ENCODE data around the gene RETREG3.

Gene RETREG3

DNA sequence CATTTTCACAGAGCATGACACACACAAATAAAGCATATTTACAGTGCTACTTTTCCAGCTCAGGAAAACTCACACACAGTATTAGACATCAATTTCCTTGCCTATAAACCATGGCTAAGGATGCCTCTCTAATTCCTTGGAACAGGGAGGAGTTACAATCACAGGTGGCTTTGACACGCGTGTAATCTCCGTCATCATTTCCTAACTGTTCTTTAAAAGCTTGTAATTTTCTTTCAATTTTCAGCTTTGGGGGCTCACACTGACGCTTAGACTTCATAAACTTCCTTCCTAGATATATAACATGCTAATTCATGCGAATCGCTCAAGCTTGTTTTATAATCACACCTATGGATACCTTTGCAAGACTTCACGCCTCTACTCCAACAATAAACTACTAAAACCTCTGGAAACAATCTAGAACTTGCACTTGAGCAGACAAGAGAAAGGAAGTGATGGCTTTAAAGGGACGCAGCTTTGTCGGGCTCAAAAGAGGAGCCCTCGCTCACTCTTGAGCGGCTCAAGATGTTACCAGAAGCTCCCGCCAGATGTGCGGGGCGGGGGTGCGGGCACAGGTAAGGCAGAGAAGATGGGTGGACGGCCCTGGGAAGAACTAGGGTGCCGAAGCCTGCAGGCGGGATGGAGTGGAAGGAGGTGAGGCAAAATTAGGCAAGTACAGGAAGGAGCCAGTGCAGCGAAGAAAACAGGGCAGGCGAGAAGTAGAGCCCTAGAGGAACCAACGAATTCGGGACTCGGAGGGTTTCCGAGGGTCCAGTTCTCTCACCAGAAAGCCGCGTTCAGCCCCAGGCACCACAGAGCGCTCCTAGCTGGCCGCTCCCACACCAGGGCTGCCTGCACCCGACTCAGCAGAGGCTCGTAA lies 631 bp downstream of the RETREG3 start:
- peak overlapping the region; percentile 99 for H3K4me3 ChIP-seq (ENCODE audit: low read depth, low read length)
- TF ChIP-seq, protein P1, sequence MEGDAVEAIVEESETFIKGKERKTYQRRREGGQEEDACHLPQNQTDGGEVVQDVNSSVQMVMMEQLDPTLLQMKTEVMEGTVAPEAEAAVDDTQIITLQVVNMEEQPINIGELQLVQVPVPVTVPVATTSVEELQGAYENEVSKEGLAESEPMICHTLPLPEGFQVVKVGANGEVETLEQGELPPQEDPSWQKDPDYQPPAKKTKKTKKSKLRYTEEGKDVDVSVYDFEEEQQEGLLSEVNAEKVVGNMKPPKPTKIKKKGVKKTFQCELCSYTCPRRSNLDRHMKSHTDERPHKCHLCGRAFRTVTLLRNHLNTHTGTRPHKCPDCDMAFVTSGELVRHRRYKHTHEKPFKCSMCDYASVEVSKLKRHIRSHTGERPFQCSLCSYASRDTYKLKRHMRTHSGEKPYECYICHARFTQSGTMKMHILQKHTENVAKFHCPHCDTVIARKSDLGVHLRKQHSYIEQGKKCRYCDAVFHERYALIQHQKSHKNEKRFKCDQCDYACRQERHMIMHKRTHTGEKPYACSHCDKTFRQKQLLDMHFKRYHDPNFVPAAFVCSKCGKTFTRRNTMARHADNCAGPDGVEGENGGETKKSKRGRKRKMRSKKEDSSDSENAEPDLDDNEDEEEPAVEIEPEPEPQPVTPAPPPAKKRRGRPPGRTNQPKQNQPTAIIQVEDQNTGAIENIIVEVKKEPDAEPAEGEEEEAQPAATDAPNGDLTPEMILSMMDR (IDR thresholded peaks at IDR 0.05; ENCODE audit: insufficient read depth, low read depth, low read length, missing control alignments) = no peak
- peak; percentile 29 for DNase-seq (ENCODE audit: low read depth)

DNA sequence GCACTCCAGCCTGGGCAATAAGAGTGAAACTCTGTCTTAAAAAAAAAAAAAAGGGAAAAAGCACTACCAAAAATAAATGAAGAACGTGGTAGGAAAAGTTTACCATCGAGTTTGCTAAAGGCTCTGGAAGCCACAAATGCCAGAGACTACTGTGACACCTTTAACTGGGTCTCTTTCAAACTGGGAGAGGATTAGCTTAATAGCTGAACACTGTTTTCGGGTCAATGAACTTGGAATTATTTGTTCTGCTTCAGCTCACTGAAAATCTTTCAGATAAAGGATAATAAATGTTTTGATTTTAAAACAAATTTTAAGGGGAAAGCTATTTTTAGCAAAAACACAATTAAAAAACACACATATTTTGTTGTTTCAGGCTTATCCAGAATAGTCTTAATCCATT lies 1.4 kb downstream of the RETREG3 start:
- no peak for DNase-seq (ENCODE audit: low read depth)
- TF ChIP-seq, protein P1 (IDR thresholded peaks at IDR 0.05; ENCODE audit: insufficient read depth, low read depth, low read length, missing control alignments) = no peak

DNA sequence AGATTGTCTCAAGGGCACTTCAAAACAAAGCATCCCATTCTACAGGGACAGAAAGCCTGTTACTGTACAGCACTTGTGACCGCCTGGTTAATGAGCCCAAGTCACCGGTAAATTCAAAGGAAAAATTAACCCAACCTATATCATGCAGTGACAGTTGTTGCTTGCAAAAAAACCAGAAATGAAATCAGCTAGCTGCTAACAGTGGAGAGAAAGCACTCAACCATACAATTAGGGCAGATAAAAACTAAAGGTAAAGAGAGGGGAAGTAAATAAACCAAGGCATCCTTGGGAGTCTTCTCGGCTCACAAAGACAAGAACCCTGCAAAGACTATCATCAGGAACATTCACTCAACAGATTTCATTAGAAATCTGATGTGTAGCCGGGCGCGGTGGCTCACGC lies 5.9 kb downstream of the RETREG3 start:
- H3K4me3 ChIP-seq (ENCODE audit: low read depth, low read length) = no peak overlapping the region
- TF ChIP-seq, protein P1 (IDR thresholded peaks at IDR 0.05; ENCODE audit: insufficient read depth, low read depth, low read length, missing control alignments) = no peak
- DNase-seq (ENCODE audit: low read depth) = no peak

More for the DNA sequence above, 1.4 kb downstream of the RETREG3 start:
- H3K4me3 ChIP-seq (ENCODE audit: low read depth, low read length) = peak overlapping the region; percentile 99

DNA sequence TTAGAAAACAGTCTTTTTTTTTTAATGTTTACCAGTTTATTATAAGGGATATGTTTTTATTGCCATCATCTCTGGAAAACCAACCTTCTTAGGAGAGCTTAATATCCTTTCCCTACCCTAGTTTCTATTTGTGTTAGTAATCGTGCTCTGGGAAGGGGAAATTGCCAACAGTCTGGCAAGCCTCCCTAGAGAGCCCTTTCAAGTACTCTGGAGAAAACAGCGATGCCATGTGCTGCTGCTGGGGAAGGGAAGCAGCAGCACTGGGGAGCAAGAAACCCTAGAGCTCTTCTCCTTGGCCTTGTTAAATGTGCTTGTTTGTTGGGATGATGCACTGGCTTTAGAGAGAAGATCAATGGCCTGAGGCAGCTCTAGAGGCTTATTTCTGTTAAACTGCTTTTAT lies 10.3 kb downstream of the RETREG3 start:
- no peak for DNase-seq (ENCODE audit: low read depth)
- H3K4me3 ChIP-seq (ENCODE audit: low read depth, low read length) = no peak overlapping the region
- TF ChIP-seq, protein P1 (IDR thresholded peaks at IDR 0.05; ENCODE audit: insufficient read depth, low read depth, low read length, missing control alignments) = no peak

DNA sequence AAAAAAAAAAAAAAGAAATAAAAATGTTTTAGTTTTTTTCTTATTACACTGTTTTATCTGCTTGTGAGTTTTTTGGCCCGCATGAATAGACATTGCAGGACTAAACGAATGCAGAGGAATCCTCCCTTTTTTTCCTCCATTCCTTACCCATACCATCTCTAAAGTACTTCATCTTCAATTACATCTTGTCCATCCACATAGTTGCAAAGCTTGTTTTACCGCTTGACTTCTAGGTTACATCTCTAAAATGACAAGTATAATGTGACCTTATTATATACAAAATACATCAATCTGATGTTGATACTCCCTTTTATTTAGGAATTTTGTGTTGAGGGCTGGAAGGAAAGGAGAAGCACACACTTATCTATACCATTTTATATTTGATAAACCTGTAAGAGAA lies 12.8 kb downstream of the RETREG3 start:
- no peak overlapping the region for H3K4me3 ChIP-seq (ENCODE audit: low read depth, low read length)
- TF ChIP-seq, protein P1 (IDR thresholded peaks at IDR 0.05; ENCODE audit: insufficient read depth, low read depth, low read length, missing control alignments) = no peak
- no peak for DNase-seq (ENCODE audit: low read depth)

DNA sequence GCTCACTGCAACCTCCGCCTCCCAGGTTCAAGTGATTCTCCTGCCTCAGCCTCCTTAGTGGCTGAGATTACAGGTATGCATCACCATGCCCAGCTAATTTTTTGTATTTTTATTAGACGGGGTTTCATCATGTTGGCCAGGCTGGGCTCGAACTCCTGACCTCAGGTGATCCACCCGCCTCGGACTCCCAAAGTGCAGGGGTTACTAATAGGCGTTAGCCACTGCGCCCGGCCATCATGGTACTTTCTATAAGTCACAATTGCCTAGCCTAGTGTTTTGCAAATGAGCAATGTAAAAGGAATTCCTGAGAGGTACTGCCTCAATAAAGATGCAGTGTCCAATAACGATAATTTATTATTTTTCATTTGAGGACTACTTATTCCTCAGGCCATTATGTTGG lies 17.8 kb downstream of the RETREG3 start:
- H3K4me3 ChIP-seq (ENCODE audit: low read depth, low read length) = no peak overlapping the region
- no peak for DNase-seq (ENCODE audit: low read depth)
- TF ChIP-seq, protein P1 (IDR thresholded peaks at IDR 0.05; ENCODE audit: insufficient read depth, low read depth, low read length, missing control alignments) = no peak
